Ovary (tissue), 3 donors: Measurements from ENCODE around the gene POU4F1.

ENCODE experiments used
- CTCF ChIP-seq, 3 donors: fragments of 450-650 bp in 2 of 3; fragments of 200-600 bp in 1 of 3; IDR thresholded peaks; one replicate each; pipeline versions ENCODE4 v1.5.1 to v1.8.0; 2016 to 2022; ENCODE audit warnings: antibody characterized with exemption in 3 of 3, mild to moderate bottlenecking in 1 of 3
- EP300 ChIP-seq: sonication (generic); formaldehyde crosslinking; IDR thresholded peaks from one replicate; pipeline ENCODE4 v1.6.1; 2017; ENCODE audit warnings: antibody characterized with exemption
- POLR2A ChIP-seq: fragments of 450-650 bp; IDR thresholded peaks from one replicate; pipeline ENCODE4 v1.6.1; 2017; ENCODE audit warnings: antibody characterized with exemption, mild to moderate bottlenecking, moderate library complexity
- donor health status: DM: no; HTN: no; CAD: no.

- no peak for TF ChIP-seq CTCF (IDR thresholded peaks at IDR 0.05)
- TF ChIP-seq POLR2A, result no peak
- no peak for TF ChIP-seq EP300
Measured at GRCh38 chr13:78631077-78631476, 27.7 kb upstream of the POU4F1 start.
